RWPE1 (cell line): ENCODE data around the gene SPINK14.

Experiments used
- CTCF ChIA-PET: fragments of 350-600 bp; sonication (Branson Sonifier 250); formaldehyde crosslinking; extraction: SDS; loops from one replicate; lab custom pipeline; 2021; lab: Yijun Ruan, JAX
- POLR2A ChIA-PET: fragments of 400-600 bp; formaldehyde crosslinking; extraction: SDS; loops from one replicate; lab custom pipeline; 2020; ENCODE audit warnings: antibody characterized with exemption; ENCODE audit not compliant: low non-redundant PET; lab: Yijun Ruan, JAX
- DNase-seq: peaks from one replicate; pipeline ENCODE4 v3.0.0; 2012; ENCODE audit warnings: low spot score
- H3K27ac ChIP-seq: fragments of 450-650 bp; 2 replicates; pipeline ENCODE4 v1.5.1; 2017
- CTCF ChIP-seq: fragments of 450-650 bp; conservative IDR thresholded peaks from 2 replicates; pipeline ENCODE4 v1.5.1; 2017; ENCODE audit warnings: low read depth, mild to moderate bottlenecking

SPINK14 gene

GRCh38 chr5:148205044-148205806 is 36.9 kb downstream of the SPINK14 start:
- DNase-seq, result no peak
- CTCF ChIA-PET, result interaction anchor here (0.5 to 0.6 kb wide), 2 partner anchors 103 to 814 kb away, joined by 3 read pairs; no protein-coding TSS in a partner anchor
- POLR2A ChIA-PET, result no interaction called here
- no peak overlapping the region for H3K27ac ChIP-seq
- TF ChIP-seq CTCF, result no peak

- TF ChIP-seq CTCF, result no peak
- ChIA-PET CTCF (no interaction called here), POLR2A (no interaction called here)
- H3K27ac ChIP-seq, result no peak overlapping the region
- no peak for DNase-seq
Measured at GRCh38 chr5:148205865-148206264, 37.5 kb downstream of the SPINK14 start.

- TF ChIP-seq CTCF, result no peak
- ChIA-PET CTCF (no interaction called here), POLR2A (no interaction called here)
- DNase-seq, result no peak
- no peak overlapping the region for H3K27ac ChIP-seq
Measured at GRCh38 chr5:148206620-148207019, 38.3 kb downstream of the SPINK14 start.

- DNase-seq, result peak; percentile 4
- POLR2A ChIA-PET, result no interaction called here
- CTCF ChIA-PET, result no interaction called here
- no peak overlapping the region for H3K27ac ChIP-seq
- no peak for TF ChIP-seq CTCF
Measured at GRCh38 chr5:148208226-148208625, 39.9 kb downstream of the SPINK14 start.

- ChIA-PET POLR2A (no interaction called here), CTCF (interaction anchor here (0.6 kb wide), 2 partner anchors 18 to 69 kb away, joined by 3 read pairs; no protein-coding TSS in a partner anchor)
- no peak overlapping the region for H3K27ac ChIP-seq
- no peak for TF ChIP-seq CTCF
- no peak for DNase-seq
Measured at GRCh38 chr5:148209151-148209770, 40.9 kb downstream of the SPINK14 start.

- ChIA-PET POLR2A (no interaction called here), CTCF (no interaction called here)
- no peak overlapping the region for H3K27ac ChIP-seq
- no peak for TF ChIP-seq CTCF
- no peak for DNase-seq
Measured at GRCh38 chr5:148214665-148215185, 46.4 kb downstream of the SPINK14 start.
